Forelimb muscle (tissue), 1 donor: ENCODE results near the gene CIITA. TPM values are rescaled to one million over a fixed set of nuclear protein-coding genes. Genes with fewer than 3 reads are reported as not detected.
"Not testable (repeated sequence)": the region's sequence is repeated elsewhere in the genome, so short reads cannot be mapped to it uniquely, and the experiment has no call there.

Experiments
- DNase-seq: peaks from one replicate; pipeline ENCODE4 v3.0.0-alpha.2; 2013; ENCODE audit warnings: low read depth
- polyA plus RNA-seq: library from polyadenylated mRNA; unstranded; fragments of 120-200 nt; gene quantifications from one replicate; pipeline ENCODE4 v1.2.1, GENCODE V29; 2013; ENCODE audit not compliant: insufficient read length

Gene CIITA
- polyA plus RNA-seq, 1 donor: 3.2 TPM

GRCh38 chr16:10951026-10951425 is 74.0 kb downstream of the CIITA start:
- no peak for DNase-seq

- DNase-seq: no peak
Measured at GRCh38 chr16:10954903-10955302, 77.9 kb downstream of the CIITA start.

GRCh38 chr16:10957771-10958482 is 80.9 kb downstream of the CIITA start:
- DNase-seq: no peak

- DNase-seq: no peak
Measured at GRCh38 chr16:10959161-10959560, 82.2 kb downstream of the CIITA start.

- DNase-seq: no peak
Measured at GRCh38 chr16:10961231-10961630, 84.2 kb downstream of the CIITA start.

GRCh38 chr16:10964039-10964890 is 87.3 kb downstream of the CIITA start:
- DNase-seq: no peak

GRCh38 chr16:10964891-10965326 is 87.9 kb downstream of the CIITA start:
- DNase-seq: no peak

GRCh38 chr16:10965440-10966061 is 88.5 kb downstream of the CIITA start:
- no peak for DNase-seq

GRCh38 chr16:10966129-10966528 is 89.1 kb downstream of the CIITA start:
- no peak for DNase-seq

GRCh38 chr16:10966559-10966958 is 89.6 kb downstream of the CIITA start:
- DNase-seq: not testable (repeated sequence)

- DNase-seq: no peak
Measured at GRCh38 chr16:10967986-10968385, 91.0 kb downstream of the CIITA start.

GRCh38 chr16:10968498-10968897 is 91.5 kb downstream of the CIITA start:
- no peak for DNase-seq

- DNase-seq: no peak
Measured at GRCh38 chr16:10969615-10970014, 92.6 kb downstream of the CIITA start.

- no peak for DNase-seq
Measured at GRCh38 chr16:10970065-10970464, 93.1 kb downstream of the CIITA start.

GRCh38 chr16:10971560-10971961 is 94.6 kb downstream of the CIITA start:
- peak; percentile 77 for DNase-seq

GRCh38 chr16:10972108-10972818 is 95.3 kb downstream of the CIITA start:
- no peak for DNase-seq

GRCh38 chr16:10972819-10973464 is 95.9 kb downstream of the CIITA start:
- no peak for DNase-seq

GRCh38 chr16:10976634-10977033 is 99.6 kb downstream of the CIITA start:
- no peak for DNase-seq

- DNase-seq: no peak
Measured at GRCh38 chr16:10978124-10978523, 101.1 kb downstream of the CIITA start.

- no peak for DNase-seq
Measured at GRCh38 chr16:10978871-10979446, 102.0 kb downstream of the CIITA start.
